HG03097 (cell line): ENCODE data around the gene PKD2L1.
"Not testable (repeated sequence)": the region's sequence is repeated elsewhere in the genome, so short reads cannot be mapped to it uniquely, and the experiment has no call there.

Experiments used
- ATAC-seq: cut with Tn5 transposase; IDR thresholded peaks from one replicate; pipeline ENCODE4 v1.9.1; 2021; ENCODE audit not compliant: unreplicated experiment, low FRiP score

The PKD2L1 gene

GRCh38 chr10:100287756-100288155 lies 42.3 kb downstream of the PKD2L1 start:
- ATAC-seq = no peak

- ATAC-seq = peak; percentile 91
These were observed 43.7 kb downstream of the PKD2L1 start, which contains the start of gene BLOC1S2 for GRCh38 chr10:100286051-100287033. Gene BLOC1S2 (minus strand): TSS chr10:100286680. CDS start chr10:100286659, 21 bp downstream.

- ATAC-seq = not testable (repeated sequence)
These were observed 44.7 kb downstream of the PKD2L1 start for GRCh38 chr10:100285326-100285725.

- ATAC-seq = no peak
These were observed 47.1 kb downstream of the PKD2L1 start for GRCh38 chr10:100282907-100283306.

- ATAC-seq = not testable (repeated sequence)
These were observed 53.1 kb downstream of the PKD2L1 start for GRCh38 chr10:100276971-100277370.

- ATAC-seq = peak; percentile 67
These were observed 62.6 kb downstream of the PKD2L1 start, which contains the start of gene CWF19L1 for GRCh38 chr10:100267239-100268104. Gene CWF19L1 (minus strand): TSS chr10:100267638. CDS start chr10:100267593, 45 bp downstream.

GRCh38 chr10:100265821-100266485 lies 64.1 kb downstream of the PKD2L1 start:
- no peak for ATAC-seq

- no peak for ATAC-seq
These were observed 75.8 kb downstream of the PKD2L1 start for GRCh38 chr10:100254191-100254590.

GRCh38 chr10:100253041-100253440 lies 77.0 kb downstream of the PKD2L1 start:
- no peak for ATAC-seq

- ATAC-seq = no peak
These were observed 81.2 kb downstream of the PKD2L1 start for GRCh38 chr10:100248820-100249219.

GRCh38 chr10:100245484-100246220 lies 84.4 kb downstream of the PKD2L1 start:
- no peak for ATAC-seq

- ATAC-seq = no peak
These were observed 90.2 kb downstream of the PKD2L1 start for GRCh38 chr10:100239851-100240250.

- no peak for ATAC-seq
These were observed 91.6 kb downstream of the PKD2L1 start for GRCh38 chr10:100238429-100238828.
